ENCODE results near the gene APBB3. TPM values are rescaled to one million over a fixed set of nuclear protein-coding genes. Genes with fewer than 3 reads are reported as not detected.

The APBB3 gene
- total RNA-seq, 1 experiment from 2014 or later = 11.4 TPM

GRCh38 chr5:140571105-140571504, 6.7 kb upstream of the APBB3 start:
- Histone ChIP-seq H3K79me2 (ENCODE audit: low read length) (peaks cover 12% of the 10 kb centered on the region), H3K36me3 (ENCODE audit: low read depth, low read length) (peaks cover 13% of the 10 kb centered on the region; the same call in 1 of the 2 replicates), H3F3A (ENCODE audit: low read length, unreplicated experiment) (no peaks in the 10 kb centered on the region), H3K9ac (ENCODE audit: low read length) (no peak overlapping the region), H3K27me3 (ENCODE audit: low read length) (no peaks in the 10 kb centered on the region), H3K9me3 (ENCODE audit: low read length) (no peaks in the 10 kb centered on the region), H4K20me1 (ENCODE audit: low read length) (no peaks in the 10 kb centered on the region), H3K9me2 (replicated peaks; ENCODE audit: low read length) (no peaks in the 10 kb centered on the region), H2AFZ (ENCODE audit: low read length) (no peak overlapping the region), H3K4me3 (ENCODE audit: low read length) (no peak overlapping the region), H3K27ac (ENCODE audit: low read length) (no peak overlapping the region), H3K4me2 (ENCODE audit: low read length) (no peak overlapping the region), H3K4me1 (ENCODE audit: insufficient read depth, low read length) (0 out of 2 replicates have a peak, but pooled peaks cover 3% of the 10 kb centered on the region)
- CTCF ChIA-PET = no interaction called here
- no peak for ATAC-seq
- TF ChIP-seq EZH2 (IDR thresholded peaks at IDR 0.05; ENCODE audit: low read length, unreplicated experiment) = no peak
- TF ChIP-seq EZH2phosphoT487 (IDR thresholded peaks at IDR 0.05; ENCODE audit: borderline replicate concordance, low read length) = no peak
- TF ChIP-seq, protein P1, sequence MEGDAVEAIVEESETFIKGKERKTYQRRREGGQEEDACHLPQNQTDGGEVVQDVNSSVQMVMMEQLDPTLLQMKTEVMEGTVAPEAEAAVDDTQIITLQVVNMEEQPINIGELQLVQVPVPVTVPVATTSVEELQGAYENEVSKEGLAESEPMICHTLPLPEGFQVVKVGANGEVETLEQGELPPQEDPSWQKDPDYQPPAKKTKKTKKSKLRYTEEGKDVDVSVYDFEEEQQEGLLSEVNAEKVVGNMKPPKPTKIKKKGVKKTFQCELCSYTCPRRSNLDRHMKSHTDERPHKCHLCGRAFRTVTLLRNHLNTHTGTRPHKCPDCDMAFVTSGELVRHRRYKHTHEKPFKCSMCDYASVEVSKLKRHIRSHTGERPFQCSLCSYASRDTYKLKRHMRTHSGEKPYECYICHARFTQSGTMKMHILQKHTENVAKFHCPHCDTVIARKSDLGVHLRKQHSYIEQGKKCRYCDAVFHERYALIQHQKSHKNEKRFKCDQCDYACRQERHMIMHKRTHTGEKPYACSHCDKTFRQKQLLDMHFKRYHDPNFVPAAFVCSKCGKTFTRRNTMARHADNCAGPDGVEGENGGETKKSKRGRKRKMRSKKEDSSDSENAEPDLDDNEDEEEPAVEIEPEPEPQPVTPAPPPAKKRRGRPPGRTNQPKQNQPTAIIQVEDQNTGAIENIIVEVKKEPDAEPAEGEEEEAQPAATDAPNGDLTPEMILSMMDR (conservative IDR thresholded peaks at IDR 0.05; ENCODE audit: low read depth, low read length) = no peak
- intact Hi-C loops (cut with micrococcal nuclease) = no loop called here
- no peak for DNase-seq
- no TSS peak for BruUV-seq (replicated peaks)
- POLR2A ChIA-PET (ENCODE audit: unreplicated experiment) = no interaction called here

- intact Hi-C loops (cut with micrococcal nuclease) = no loop called here
- no peaks in the 10 kb centered on the region for H3K27me3 ChIP-seq (ENCODE audit: low read length)
- ATAC-seq (no peak), DNase-seq (no peak)
- H3K36me3 ChIP-seq (ENCODE audit: low read depth, low read length) = peaks cover 13% of the 10 kb centered on the region; the same call in 1 of the 2 replicates
- no peaks in the 10 kb centered on the region for H3F3A ChIP-seq (ENCODE audit: low read length, unreplicated experiment)
- no peaks in the 10 kb centered on the region for H4K20me1 ChIP-seq (ENCODE audit: low read length)
- peaks cover 19% of the 10 kb centered on the region for H3K79me2 ChIP-seq (ENCODE audit: low read length)
- TF ChIP-seq, protein P1 (conservative IDR thresholded peaks at IDR 0.05; ENCODE audit: low read depth, low read length) = no peak
- TF ChIP-seq EZH2phosphoT487 (IDR thresholded peaks at IDR 0.05; ENCODE audit: borderline replicate concordance, low read length) (no peak), EZH2 (IDR thresholded peaks at IDR 0.05; ENCODE audit: low read length, unreplicated experiment) (no peak)
- no peaks in the 10 kb centered on the region for H3K9me2 ChIP-seq (replicated peaks; ENCODE audit: low read length)
- no peak overlapping the region for H3K4me2 ChIP-seq (ENCODE audit: low read length)
- H3K9me3 ChIP-seq (ENCODE audit: low read length) = no peaks in the 10 kb centered on the region
- peaks cover 10% of the 10 kb centered on the region for H3K4me1 ChIP-seq (ENCODE audit: insufficient read depth, low read length)
- CTCF ChIA-PET = no interaction called here
- POLR2A ChIA-PET (ENCODE audit: unreplicated experiment) = no interaction called here
- BruUV-seq (replicated peaks) = no TSS peak
- H3K9ac ChIP-seq (ENCODE audit: low read length) = no peak overlapping the region
- no peak overlapping the region for H2AFZ ChIP-seq (ENCODE audit: low read length)
- H3K27ac ChIP-seq (ENCODE audit: low read length) = no peak overlapping the region
- no peak overlapping the region for H3K4me3 ChIP-seq (ENCODE audit: low read length)
Observed at GRCh38 chr5:140570488-140570887, 6.1 kb upstream of the APBB3 start.

DNA sequence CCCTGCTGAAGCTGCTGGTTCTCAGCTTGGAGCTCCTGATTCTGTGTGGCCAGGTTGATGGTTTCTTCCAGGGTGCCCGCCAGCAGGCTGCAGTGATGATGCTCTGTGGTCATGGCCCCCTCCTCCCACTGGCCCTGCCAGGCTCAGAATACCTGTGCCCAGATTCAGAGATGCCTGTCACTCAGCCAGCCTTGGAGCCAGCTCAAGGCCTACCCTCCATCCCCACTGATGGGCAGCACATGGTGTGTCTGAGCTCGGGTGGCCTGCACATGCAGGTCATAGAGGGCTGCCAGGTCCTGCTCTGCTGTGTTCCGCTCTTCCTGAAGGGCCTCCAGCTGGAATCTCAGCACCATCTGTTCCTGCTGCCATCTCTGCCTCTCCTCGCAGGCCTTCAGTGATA, 5.7 kb upstream of the APBB3 start:
- POLR2A ChIA-PET (ENCODE audit: unreplicated experiment) = no interaction called here
- peaks cover 12% of the 10 kb centered on the region for H3K4me1 ChIP-seq (ENCODE audit: insufficient read depth, low read length)
- H3K9me2 ChIP-seq (replicated peaks; ENCODE audit: low read length) = no peaks in the 10 kb centered on the region
- H3K4me3 ChIP-seq (ENCODE audit: low read length) = no peak overlapping the region
- H4K20me1 ChIP-seq (ENCODE audit: low read length) = no peaks in the 10 kb centered on the region
- no peaks in the 10 kb centered on the region for H3F3A ChIP-seq (ENCODE audit: low read length, unreplicated experiment)
- no peak overlapping the region for H3K27ac ChIP-seq (ENCODE audit: low read length)
- BruUV-seq (replicated peaks) = no TSS peak
- H3K27me3 ChIP-seq (ENCODE audit: low read length) = no peaks in the 10 kb centered on the region
- H3K36me3 ChIP-seq (ENCODE audit: low read depth, low read length) = peaks cover 13% of the 10 kb centered on the region; the same call in 1 of the 2 replicates
- no peak overlapping the region for H2AFZ ChIP-seq (ENCODE audit: low read length)
- TF ChIP-seq, protein P1 (conservative IDR thresholded peaks at IDR 0.05; ENCODE audit: low read depth, low read length) = no peak
- TF ChIP-seq EZH2phosphoT487 (IDR thresholded peaks at IDR 0.05; ENCODE audit: borderline replicate concordance, low read length) (no peak), EZH2 (IDR thresholded peaks at IDR 0.05; ENCODE audit: low read length, unreplicated experiment) (no peak)
- peaks cover 23% of the 10 kb centered on the region for H3K79me2 ChIP-seq (ENCODE audit: low read length)
- no peak for ATAC-seq
- no peak overlapping the region for H3K9ac ChIP-seq (ENCODE audit: low read length)
- DNase-seq = no peak
- no peak overlapping the region for H3K4me2 ChIP-seq (ENCODE audit: low read length)
- CTCF ChIA-PET = no interaction called here
- intact Hi-C loops (cut with micrococcal nuclease) = no loop called here
- no peaks in the 10 kb centered on the region for H3K9me3 ChIP-seq (ENCODE audit: low read length)
